GM10847 (cell line): ENCODE data around the gene DCDC2B.

Experiments
- POLR2A ChIP-seq: IDR thresholded peaks from 2 replicates; pipeline ENCODE4 v1.6.1; 2011; ENCODE audit not compliant: insufficient read length; ENCODE audit errors: extremely low read depth

DCDC2B gene

GRCh38 chr1:32239337-32239736, 30.4 kb downstream of the DCDC2B start:
- no peak for TF ChIP-seq POLR2A

GRCh38 chr1:32239790-32240139, 30.9 kb downstream of the DCDC2B start:
- TF ChIP-seq POLR2A, result no peak

GRCh38 chr1:32240140-32240951, 31.5 kb downstream of the DCDC2B start:
- peak; percentile 27 for TF ChIP-seq POLR2A

- TF ChIP-seq POLR2A, result no peak
Measured at GRCh38 chr1:32241001-32241763, 32.3 kb downstream of the DCDC2B start.

GRCh38 chr1:32242341-32242851, 33.5 kb downstream of the DCDC2B start:
- no peak for TF ChIP-seq POLR2A

- TF ChIP-seq POLR2A, result no peak
Measured at GRCh38 chr1:32246888-32247273, 38.0 kb downstream of the DCDC2B start, which contains the start of gene FAM167B. TSS of gene FAM167B (plus strand) at chr1:32247222. CDS start at chr1:32247422, 200 bp downstream.

- TF ChIP-seq POLR2A, result no peak
Measured at GRCh38 chr1:32247452-32247851, 38.6 kb downstream of the DCDC2B start.

- TF ChIP-seq POLR2A, result no peak
Measured at GRCh38 chr1:32247983-32248889, 39.3 kb downstream of the DCDC2B start.

- no peak for TF ChIP-seq POLR2A
Measured at GRCh38 chr1:32249831-32250525, 41.1 kb downstream of the DCDC2B start.

- peak; percentile 68 for TF ChIP-seq POLR2A
Measured at GRCh38 chr1:32250893-32251716, 42.2 kb downstream of the DCDC2B start, which contains the start of gene LCK. TSS of gene LCK (plus strand) at chr1:32251265. CDS start at chr1:32274330, 23,065 bp downstream.

- no peak for TF ChIP-seq POLR2A
Measured at GRCh38 chr1:32255072-32256071, 46.5 kb downstream of the DCDC2B start.

GRCh38 chr1:32256473-32257226, 47.8 kb downstream of the DCDC2B start:
- TF ChIP-seq POLR2A, result no peak
